HEK293 (cell line): ENCODE measurements around the gene IL12B.
A peak's percentile ranks its signal among the peaks of the same experiment; 100 is the strongest.
"Not testable (repeated sequence)": the region's sequence is repeated elsewhere in the genome, so short reads cannot be mapped to it uniquely, and the experiment has no call there.

Experiments used
- CTCF ChIA-PET: fragments of 350-600 bp; formaldehyde crosslinking; extraction: SDS; loops from one replicate; lab custom pipeline; 2021; ENCODE audit warnings: antibody characterized with exemption; lab: Yijun Ruan, JAX
- POLR2A ChIA-PET: fragments of 300-600 bp; formaldehyde crosslinking; extraction: SDS; loops from one replicate; lab custom pipeline; 2020; ENCODE audit warnings: antibody characterized with exemption, inconsistent platforms; lab: Yijun Ruan, JAX
- H3K27ac ChIP-seq: fragments of 200-500 bp; sonication (Bioruptor generic); 2 replicates; pipeline ENCODE4 v1.5.1; 2014; ENCODE audit warnings: low read depth, low read length, control low read depth, inconsistent platforms; ENCODE audit errors: extremely low read depth
- H3K36me3 ChIP-seq, 2 experiments: fragments of 200-500 bp in 1 of 2; sonication (Bioruptor generic) in 1 of 2; 1 replicate in 1 of 2; 2 replicates in 1 of 2; pipeline ENCODE4 v1.5.1; 2014 to 2017; ENCODE audit warnings: inconsistent platforms in 2 of 2, low read length in 2 of 2; ENCODE audit not compliant: control insufficient read depth in 2 of 2, insufficient read depth in 1 of 2
- H3K4me1 ChIP-seq: fragments of 200-500 bp; sonication (Bioruptor generic); 2 replicates; pipeline ENCODE4 v1.5.1; 2014; ENCODE audit warnings: mild to moderate bottlenecking, low read length, inconsistent platforms; ENCODE audit not compliant: control insufficient read depth, insufficient read depth
- H3K4me3 ChIP-seq: 2 replicates; pipeline ENCODE4 v1.5.1; 2011; ENCODE audit warnings: low read depth, mild to moderate bottlenecking, control low read depth, low read length, moderate library complexity
- H3K9me3 ChIP-seq: fragments of 200-500 bp; sonication (Bioruptor generic); 2 replicates; pipeline ENCODE4 v1.5.1; 2014; ENCODE audit warnings: low read depth, low read length, inconsistent platforms; ENCODE audit not compliant: control insufficient read depth, insufficient read depth
- SETDB1 ChIP-seq: IDR thresholded peaks from one replicate; pipeline ENCODE4 v1.6.1; 2017; ENCODE audit warnings: mild to moderate bottlenecking, low read length, moderate library complexity, mixed read lengths; ENCODE audit not compliant: insufficient read length
- ZNF585B ChIP-seq: fragments of 450-650 bp; formaldehyde crosslinking; IDR thresholded peaks from 2 replicates; pipeline ENCODE4 v1.5.1; 2016; ENCODE audit warnings: missing biosample characterization, missing genetic modification characterization

The IL12B gene

DNA sequence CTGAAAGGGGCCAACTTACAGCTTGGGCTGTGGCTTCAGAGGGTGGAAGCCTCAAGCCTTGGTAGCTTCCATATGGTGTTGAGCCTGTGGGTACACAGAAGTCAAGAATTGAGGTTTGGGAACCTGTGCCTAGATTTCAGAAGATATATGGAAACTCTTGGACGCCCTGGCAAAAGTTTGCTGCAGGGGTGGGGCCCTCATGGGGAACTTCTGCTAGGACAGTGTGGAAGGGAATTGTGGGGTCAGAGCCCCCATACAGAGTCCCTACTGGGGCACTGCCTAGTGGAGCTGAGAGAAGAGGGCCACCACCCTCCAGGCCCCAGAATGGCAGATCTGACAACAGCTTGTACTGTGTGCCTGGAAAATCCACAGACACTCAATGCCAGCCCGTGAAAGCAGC is 63.5 kb downstream of the IL12B start:
- H3K4me1 ChIP-seq, CTCF ChIA-PET, H3K27ac ChIP-seq, H3K4me3 ChIP-seq, POLR2A ChIA-PET, H3K9me3 ChIP-seq: not testable (repeated sequence)
- TF ChIP-seq SETDB1 (peak; percentile 45), ZNF585B (peak; percentile 1; the same call in 1 of the 2 replicates)
- H3K36me3 ChIP-seq = peaks cover 25 to 42% of the 10 kb centered on the region in 2 experiments
